ENCODE data around the gene MTX3.

MTX3 gene, protein sequence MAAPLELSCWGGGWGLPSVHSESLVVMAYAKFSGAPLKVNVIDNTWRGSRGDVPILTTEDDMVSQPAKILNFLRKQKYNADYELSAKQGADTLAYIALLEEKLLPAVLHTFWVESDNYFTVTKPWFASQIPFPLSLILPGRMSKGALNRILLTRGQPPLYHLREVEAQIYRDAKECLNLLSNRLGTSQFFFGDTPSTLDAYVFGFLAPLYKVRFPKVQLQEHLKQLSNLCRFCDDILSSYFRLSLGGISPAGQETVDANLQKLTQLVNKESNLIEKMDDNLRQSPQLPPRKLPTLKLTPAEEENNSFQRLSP

GRCh38 chr5:79990598-79991507, at the start of gene MTX3:
Gene MTX3 (minus strand): TSS chr5:79991262. CDS start chr5:79991238, 24 bp downstream.
- DNase-seq (ENCODE audit: low spot score) = peak; percentile 92

- DNase-seq (ENCODE audit: low spot score) = no peak
Observed at GRCh38 chr5:80039650-80040049, 48.6 kb upstream of the MTX3 start.

GRCh38 chr5:80037366-80037765, 46.3 kb upstream of the MTX3 start:
- DNase-seq (ENCODE audit: low spot score) = no peak

- DNase-seq (ENCODE audit: low spot score) = no peak
Observed at GRCh38 chr5:80036615-80037014, 45.6 kb upstream of the MTX3 start.

DNA sequence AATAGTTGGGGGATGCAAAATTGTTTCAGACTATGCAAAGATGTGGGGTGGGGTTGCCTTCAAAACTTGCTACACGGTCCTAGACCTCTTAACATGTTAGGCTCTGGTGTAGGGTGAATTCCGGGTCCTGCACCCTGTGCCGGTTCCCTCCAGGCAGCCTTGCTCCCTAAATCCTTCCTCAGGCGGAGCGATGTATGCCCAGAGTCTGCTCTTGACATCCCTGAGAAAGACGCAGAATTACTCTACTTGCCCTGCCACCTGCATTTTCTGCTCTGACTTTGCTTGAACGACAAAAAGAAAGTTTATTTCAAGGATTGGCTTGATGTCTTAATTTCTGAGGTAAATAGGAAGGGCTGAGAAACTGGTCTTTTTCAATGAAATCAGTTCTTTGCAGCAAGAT, 44.8 kb upstream of the MTX3 start:
- DNase-seq (ENCODE audit: low spot score) = no peak

DNA sequence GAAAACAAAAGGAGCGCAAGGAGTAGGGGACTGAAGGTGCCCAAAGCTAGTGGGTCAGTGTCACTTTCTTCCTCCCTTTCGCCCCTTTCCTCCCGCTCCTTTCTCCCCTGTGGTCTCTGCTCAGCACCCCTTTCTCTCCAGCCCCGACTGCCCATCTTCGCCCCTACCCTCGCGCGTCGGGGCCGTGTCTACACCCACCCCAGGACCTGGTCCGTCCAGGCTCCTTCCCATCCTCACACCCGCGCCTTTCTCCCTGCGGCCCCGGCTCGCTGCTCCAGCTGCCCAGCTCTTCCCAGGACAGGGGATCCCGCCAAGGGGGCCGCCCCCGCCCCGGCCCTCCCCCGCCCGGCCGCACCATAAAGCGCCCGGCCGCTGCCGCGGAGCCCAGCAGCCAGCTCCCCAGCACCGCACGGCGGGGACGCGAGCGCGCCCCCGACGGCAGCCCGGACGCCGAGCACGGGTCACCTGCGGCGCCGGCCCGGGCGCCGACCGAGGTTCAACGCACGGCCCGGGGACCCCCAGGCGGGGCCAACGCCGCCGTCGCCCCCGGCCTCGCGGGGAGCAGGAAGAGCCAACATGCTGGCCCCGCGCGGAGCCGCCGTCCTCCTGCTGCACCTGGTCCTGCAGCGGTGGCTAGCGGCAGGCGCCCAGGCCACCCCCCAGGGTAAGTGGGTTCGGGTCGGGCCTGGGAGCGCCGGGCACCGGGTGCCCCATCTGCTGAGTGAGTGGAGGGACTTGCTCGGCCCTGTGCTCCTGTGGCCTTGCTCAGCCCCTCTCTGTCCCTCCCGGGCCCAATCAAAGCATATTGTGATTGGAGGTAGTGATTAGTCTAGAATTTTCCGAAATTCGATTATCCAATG, 44.1 kb upstream of the MTX3 start, which contains the start of gene THBS4:
TSS of gene THBS4 (plus strand) at position 387 of the 860 bp plus-strand sequence. CDS start at position 577, 190 bp downstream.
- DNase-seq (ENCODE audit: low spot score) = no peak

DNA sequence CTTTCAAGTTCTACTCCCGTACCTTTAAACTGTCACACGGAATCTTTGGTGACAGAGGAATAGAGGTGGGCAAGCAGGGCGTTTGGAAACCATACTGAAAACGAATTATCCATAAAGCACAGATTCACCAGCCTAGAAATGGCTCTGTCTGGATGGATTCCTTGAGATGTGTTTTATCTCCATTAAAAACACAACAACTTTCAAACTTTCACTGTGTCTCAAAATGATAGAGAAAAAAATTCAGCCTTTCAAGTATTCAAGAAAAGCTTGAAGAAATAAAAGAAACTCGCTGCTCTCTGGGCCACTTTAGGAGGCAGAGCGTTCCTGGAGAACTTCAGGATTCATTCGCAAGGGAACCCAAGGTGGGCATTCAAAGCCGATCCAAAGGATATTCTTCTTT, 43.5 kb upstream of the MTX3 start:
- no peak for DNase-seq (ENCODE audit: low spot score)

GRCh38 chr5:80033513-80033912, 42.5 kb upstream of the MTX3 start:
- no peak for DNase-seq (ENCODE audit: low spot score)

DNA sequence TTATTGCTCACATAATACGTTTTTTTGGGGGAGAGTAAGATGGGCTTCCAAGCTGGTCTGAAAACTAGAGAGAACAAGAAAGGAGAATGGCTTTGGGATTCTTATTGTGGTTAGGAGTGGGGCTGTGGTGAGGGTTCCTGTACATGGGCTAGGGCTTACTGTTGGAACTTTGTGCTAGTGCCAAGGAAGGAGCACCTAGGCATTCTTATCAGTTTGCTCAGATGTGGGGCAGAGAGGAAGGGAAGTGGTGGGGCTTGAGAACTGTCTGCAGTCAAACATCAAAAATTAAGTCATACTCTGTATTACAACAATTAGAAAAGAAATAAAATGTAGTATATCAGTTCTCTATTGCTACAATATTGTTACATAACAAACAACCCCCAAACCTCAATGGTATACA, 40.0 kb upstream of the MTX3 start:
- no peak for DNase-seq (ENCODE audit: low spot score)

GRCh38 chr5:80026841-80027240, 35.8 kb upstream of the MTX3 start:
- no peak for DNase-seq (ENCODE audit: low spot score)

DNA sequence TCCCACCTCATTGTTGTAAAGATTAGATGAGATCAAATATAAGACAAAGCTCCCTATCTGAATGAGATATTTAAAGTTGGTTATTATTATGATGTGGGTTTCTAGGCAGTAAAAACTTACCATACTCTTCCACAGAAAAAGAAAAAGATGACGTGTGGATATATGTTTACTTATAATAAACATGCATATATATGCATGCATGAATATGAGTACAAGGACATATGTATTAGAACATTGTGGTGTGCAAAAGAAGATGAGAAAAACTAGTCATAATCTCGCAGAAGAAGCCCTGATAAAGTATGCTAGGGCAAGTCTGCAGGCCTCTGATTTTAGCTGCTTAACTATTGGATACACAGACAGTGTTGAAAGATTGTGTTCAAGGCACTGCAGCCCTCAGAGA, 34.0 kb upstream of the MTX3 start:
- DNase-seq (ENCODE audit: low spot score) = no peak

GRCh38 chr5:80010754-80011392, 19.8 kb upstream of the MTX3 start:
- DNase-seq (ENCODE audit: low spot score) = no peak

DNA sequence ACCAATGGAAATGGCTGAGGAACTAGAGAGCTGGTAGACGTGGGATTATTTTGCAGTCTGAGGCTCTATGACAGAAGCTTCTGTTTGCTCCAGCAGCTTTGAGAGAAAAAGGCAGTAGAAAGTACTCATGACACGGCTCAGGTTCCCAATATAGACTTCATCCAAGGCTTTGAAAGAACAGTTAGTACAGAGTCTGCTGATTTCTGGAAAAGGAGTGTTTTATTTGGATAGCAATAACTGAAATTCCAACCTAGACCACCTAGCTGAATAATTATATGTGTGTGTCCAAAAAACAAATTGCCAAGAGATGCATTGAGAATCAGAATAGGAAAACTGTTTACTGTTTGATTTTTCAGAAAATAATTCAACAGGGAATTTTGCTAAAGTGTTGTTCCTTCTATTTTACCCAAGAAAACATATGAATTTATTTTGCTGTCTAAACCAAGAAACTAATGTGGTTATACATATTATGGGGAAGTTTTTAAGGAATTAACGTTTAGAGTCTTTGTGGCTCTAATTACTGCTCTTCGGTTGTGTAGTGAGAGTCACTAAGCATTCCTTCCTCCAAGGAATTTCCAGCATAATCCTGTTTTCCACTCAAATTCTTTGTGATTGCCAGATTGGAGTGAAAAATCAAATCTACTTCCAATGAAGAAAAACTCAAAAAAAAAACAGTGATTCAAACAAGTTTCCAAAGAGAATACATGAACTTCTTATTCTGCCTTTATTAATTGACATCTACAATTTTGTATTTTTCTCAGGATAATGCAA, 18.1 kb upstream of the MTX3 start:
- no peak for DNase-seq (ENCODE audit: low spot score)

- DNase-seq (ENCODE audit: low spot score) = no peak
Observed at GRCh38 chr5:80002677-80003076, 11.6 kb upstream of the MTX3 start.

DNA sequence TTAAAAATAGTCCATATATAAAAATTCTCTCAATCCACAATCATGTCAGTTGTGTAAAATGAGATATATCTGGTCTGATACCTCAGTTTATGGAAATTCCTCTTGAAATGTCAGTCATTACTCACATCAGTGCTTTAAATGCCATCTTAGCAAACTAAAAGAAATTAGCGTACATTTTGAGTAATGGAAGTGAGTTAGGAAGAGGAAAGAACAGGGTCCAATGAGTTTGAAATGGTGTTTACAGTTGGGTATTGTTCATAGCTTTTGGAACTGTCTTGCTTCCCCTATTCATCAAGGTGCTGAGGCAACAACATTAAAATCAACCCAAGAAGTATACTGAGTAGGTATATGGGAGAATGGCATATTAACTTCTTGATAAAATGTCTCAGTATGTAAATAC, 8.7 kb upstream of the MTX3 start:
- DNase-seq (ENCODE audit: low spot score) = no peak

GRCh38 chr5:79992891-79993657, 2.0 kb upstream of the MTX3 start:
- no peak for DNase-seq (ENCODE audit: low spot score)

DNA sequence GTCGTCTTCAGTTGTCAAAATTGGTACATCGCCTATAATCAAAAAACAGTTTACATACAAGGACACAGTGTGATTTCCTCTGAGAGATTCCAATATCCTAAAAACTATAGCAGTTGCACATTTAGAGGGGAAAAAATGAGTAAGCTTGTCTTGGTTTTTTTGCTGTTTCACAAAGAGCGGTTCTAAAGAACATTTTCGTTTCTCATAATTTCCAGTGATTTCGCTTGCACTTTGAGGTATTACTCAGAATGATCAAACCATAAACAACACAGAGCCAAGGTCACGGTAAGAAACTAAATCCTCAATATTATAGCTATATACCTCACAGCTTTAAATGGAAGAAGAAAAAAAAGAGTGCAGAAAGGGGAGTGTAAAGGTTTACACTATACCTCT, 861 bp downstream of the MTX3 start:
- DNase-seq (ENCODE audit: low spot score) = no peak

DNA sequence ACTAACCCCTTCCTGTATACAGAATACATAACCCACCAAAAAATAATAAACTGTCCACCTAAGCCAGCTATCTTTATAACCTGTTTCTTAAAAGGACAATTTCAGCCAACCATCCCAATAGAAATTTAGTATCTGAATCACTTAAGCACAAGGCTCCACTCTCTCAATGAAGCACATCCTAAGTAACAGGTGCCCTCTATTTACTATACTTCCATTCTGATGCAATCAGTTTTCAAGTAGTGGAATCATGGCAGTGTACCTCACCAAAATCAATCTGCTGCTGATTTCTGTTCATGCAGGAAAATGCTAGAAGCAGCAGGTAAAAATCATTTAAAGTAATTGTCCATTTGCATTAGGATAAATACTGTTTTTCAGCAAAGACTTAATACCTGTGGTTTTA, 4.8 kb downstream of the MTX3 start:
- DNase-seq (ENCODE audit: low spot score) = no peak

GRCh38 chr5:79985288-79985687, 5.8 kb downstream of the MTX3 start:
- DNase-seq (ENCODE audit: low spot score) = no peak

GRCh38 chr5:79984363-79984762, 6.7 kb downstream of the MTX3 start:
- DNase-seq (ENCODE audit: low spot score) = no peak
